PC-9 (cell line): Measurements from ENCODE around the gene UBA7. TPM values are rescaled to one million over a fixed set of nuclear protein-coding genes. Genes with fewer than 3 reads are reported as not detected.
"Not testable (repeated sequence)": the region's sequence is repeated elsewhere in the genome, so short reads cannot be mapped to it uniquely, and the experiment has no call there.

Experiments used
- BruUV-seq: library from RNA; stranded (reverse); fragments of 400-500 nt; replicated peaks from 2 replicates; lab custom pipeline; 2021; lab: Mats Ljungman, UMichigan
- CTCF ChIA-PET: fragments of 300-600 bp; sonication (Branson Sonifier 250); formaldehyde crosslinking; loops from one replicate; lab custom pipeline; 2022; ENCODE audit warnings: antibody characterized with exemption; lab: Charles Lee
- POLR2A ChIA-PET: fragments of 300-600 bp; sonication (Branson Sonifier 250); formaldehyde crosslinking; loops from one replicate; lab custom pipeline; 2022; ENCODE audit warnings: antibody characterized with exemption; ENCODE audit not compliant: unreplicated experiment; lab: Charles Lee
- DNase-seq, 2 experiments: peaks; one replicate each; pipeline versions ENCODE4 v3.0.0 to v3.0.0-alpha.2; 2015 to 2022; ENCODE audit warnings: mixed read lengths in 1 of 2
- H2AFZ ChIP-seq: fragments of 200-600 bp; sonication (generic); 2 replicates; pipeline ENCODE4 v1.8.1; 2017; ENCODE audit warnings: antibody characterized with exemption
- H3F3A ChIP-seq: fragments of 200-600 bp; sonication (generic); 2 replicates; pipeline ENCODE4 v1.8.1; 2017; ENCODE audit warnings: antibody characterized with exemption, mild to moderate bottlenecking, low read depth; ENCODE audit not compliant: insufficient read depth
- H3K27ac ChIP-seq: fragments of 200-600 bp; sonication (generic); 2 replicates; pipeline ENCODE4 v1.6.1; 2016; ENCODE audit warnings: mixed run types
- H3K27me3 ChIP-seq: fragments of 200-600 bp; sonication (generic); 2 replicates; pipeline ENCODE4 v1.6.1; 2016; ENCODE audit warnings: low read depth, mixed run types; ENCODE audit not compliant: insufficient read depth
- H3K36me3 ChIP-seq: fragments of 200-600 bp; sonication (generic); 2 replicates; pipeline ENCODE4 v1.6.1; 2016; ENCODE audit warnings: low read depth, mixed run types
- H3K4me1 ChIP-seq: fragments of 200-600 bp; sonication (generic); replicated peaks from 2 replicates; pipeline ENCODE4 v1.6.1; 2016; ENCODE audit warnings: mixed run types; ENCODE audit not compliant: insufficient read depth
- H3K4me2 ChIP-seq: fragments of 200-600 bp; sonication (generic); 2 replicates; pipeline ENCODE4 v1.6.1; 2017; ENCODE audit warnings: mixed run types
- H3K4me3 ChIP-seq: fragments of 200-600 bp; sonication (generic); 2 replicates; pipeline ENCODE4 v1.6.1; 2016; ENCODE audit warnings: mixed run types
- H3K79me2 ChIP-seq: fragments of 200-600 bp; sonication (generic); 2 replicates; pipeline ENCODE4 v1.6.1; 2017; ENCODE audit warnings: low read depth, mixed run types
- H3K9me2 ChIP-seq: fragments of 200-600 bp; sonication (generic); 2 replicates; pipeline ENCODE4 v1.8.1; 2017; ENCODE audit warnings: mild to moderate bottlenecking; ENCODE audit not compliant: insufficient read depth
- H3K9me3 ChIP-seq: fragments of 200-600 bp; sonication (generic); 2 replicates; pipeline ENCODE4 v1.8.1; 2016; ENCODE audit warnings: low read depth; ENCODE audit not compliant: insufficient read depth
- H4K20me1 ChIP-seq: fragments of 200-600 bp; sonication (generic); 2 replicates; pipeline ENCODE4 v1.8.1; 2017; ENCODE audit not compliant: insufficient read depth
- CTCF ChIP-seq: fragments of 200-600 bp; sonication (generic); conservative IDR thresholded peaks from 2 replicates; pipeline ENCODE4 v1.6.1; 2017; ENCODE audit warnings: mixed run types, antibody characterized with exemption, mild to moderate bottlenecking, moderate library complexity
- EZH2 ChIP-seq: fragments of 200-600 bp; sonication (generic); IDR thresholded peaks from 2 replicates; pipeline ENCODE4 v1.8.0; 2017; ENCODE audit warnings: antibody characterized with exemption, low read depth
- intact Hi-C: fragments of 100-400 bp; cut with micrococcal nuclease; formaldehyde crosslinking; loops from one replicate; pipeline ENCODE4 v1.10.0; 2022; ENCODE audit not compliant: unreplicated experiment
- total RNA-seq: library from RNA; stranded (reverse); gene quantifications from 2 replicates; pipeline ENCODE4 v1.2.3, GENCODE V29; 2021

UBA7 gene
- total RNA-seq, 1 experiment from 2014 or later, result 48.6 TPM

- intact Hi-C loops, result no loop called here
- no peak for TF ChIP-seq EZH2
- TF ChIP-seq CTCF, result no peak
- Histone ChIP-seq H3K9me3 (no peaks in the 10 kb centered on the region), H4K20me1 (no peaks in the 10 kb centered on the region), H3K4me3 (no peak overlapping the region), H3K4me2 (no peak overlapping the region), H2AFZ (no peak overlapping the region), H3K27me3 (no peaks in the 10 kb centered on the region), H3K9me2 (no peaks in the 10 kb centered on the region), H3F3A (no peaks in the 10 kb centered on the region), H3K4me1 (no peaks in the 10 kb centered on the region), H3K79me2 (no peaks in the 10 kb centered on the region), H3K27ac (no peak overlapping the region), H3K36me3 (no peaks in the 10 kb centered on the region)
- BruUV-seq, result no TSS peak
- ChIA-PET POLR2A (no interaction called here), CTCF (no interaction called here)
- no peak for DNase-seq
These were observed 17.6 kb upstream of the UBA7 start for GRCh38 chr3:49831341-49831740.

GRCh38 chr3:49826016-49826415 is 12.3 kb upstream of the UBA7 start:
- Histone ChIP-seq H3K4me2 (no peak overlapping the region), H3K36me3 (no peaks in the 10 kb centered on the region), H3F3A (no peaks in the 10 kb centered on the region), H4K20me1 (no peaks in the 10 kb centered on the region), H3K4me3 (no peak overlapping the region), H3K79me2 (no peaks in the 10 kb centered on the region), H2AFZ (no peak overlapping the region), H3K27me3 (no peaks in the 10 kb centered on the region), H3K9me3 (no peaks in the 10 kb centered on the region), H3K9me2 (no peaks in the 10 kb centered on the region), H3K4me1 (no peaks in the 10 kb centered on the region), H3K27ac (no peak overlapping the region)
- TF ChIP-seq CTCF (no peak), EZH2 (no peak)
- CTCF ChIA-PET, result interaction anchor here (0.6 to 1.2 kb wide), 2 partner anchors 12 to 27 kb away, joined by 5 to 8 read pairs; partner anchors contain the start of gene UBA7
- no TSS peak for BruUV-seq
- intact Hi-C loops, result no loop called here
- DNase-seq, result no peak
- POLR2A ChIA-PET, result no interaction called here

DNA sequence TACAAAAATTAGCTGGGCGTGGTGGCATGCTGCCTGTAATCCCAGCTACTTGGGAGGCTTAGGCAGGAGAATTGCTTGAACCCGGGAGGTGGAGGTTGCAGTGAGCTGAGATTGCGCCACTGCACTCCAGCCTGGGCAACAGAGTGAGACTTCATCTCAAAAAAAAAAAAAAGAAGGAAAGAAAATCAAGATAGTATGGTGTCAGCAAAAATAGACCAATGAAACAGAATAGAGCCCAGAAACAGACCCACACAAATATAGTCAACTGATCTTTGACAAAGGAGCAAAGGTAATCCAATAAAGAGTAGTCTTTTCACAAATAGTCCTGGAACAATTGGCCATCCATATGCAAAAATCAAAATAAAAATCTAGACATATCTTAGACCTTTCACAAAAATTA is 9.4 kb upstream of the UBA7 start:
- H3K4me1 ChIP-seq, H3K9me3 ChIP-seq, CTCF ChIA-PET, H4K20me1 ChIP-seq, DNase-seq, H3K9me2 ChIP-seq, BruUV-seq, H3K36me3 ChIP-seq, H3K27ac ChIP-seq, H3K4me2 ChIP-seq, H3K27me3 ChIP-seq, H2AFZ ChIP-seq, H3K79me2 ChIP-seq, H3K4me3 ChIP-seq, H3F3A ChIP-seq, intact Hi-C loops: not testable (repeated sequence)
- POLR2A ChIA-PET, result interaction anchor here (0.7 kb wide), 1 partner anchor 148 kb away, joined by 3 read pairs; no protein-coding TSS in a partner anchor

- intact Hi-C loops, result no loop called here
- no peaks in the 10 kb centered on the region for H4K20me1 ChIP-seq
- no TSS peak for BruUV-seq
- no peak for DNase-seq
- H3K27ac ChIP-seq, result no peak overlapping the region
- ChIA-PET POLR2A (no interaction called here), CTCF (interaction anchor here (0.8 to 1.0 kb wide), 3 partner anchors 10 to 13 kb away, joined by 3 to 5 read pairs (median 4); partner anchors contain the start of gene INKA1)
- H3K9me2 ChIP-seq, result no peaks in the 10 kb centered on the region
- no peaks in the 10 kb centered on the region for H3K79me2 ChIP-seq
- H3K27me3 ChIP-seq, result no peaks in the 10 kb centered on the region
- H3K9me3 ChIP-seq, result no peaks in the 10 kb centered on the region
- no peaks in the 10 kb centered on the region for H3F3A ChIP-seq
- H2AFZ ChIP-seq, result no peak overlapping the region
- H3K4me3 ChIP-seq, result no peak overlapping the region
- H3K4me1 ChIP-seq, result no peaks in the 10 kb centered on the region
- TF ChIP-seq CTCF (no peak), EZH2 (no peak)
- H3K36me3 ChIP-seq, result no peaks in the 10 kb centered on the region
- no peak overlapping the region for H3K4me2 ChIP-seq
These were observed 747 bp downstream of the UBA7 start for GRCh38 chr3:49812916-49813496.
